ENCODE data around the gene MANEAL. TPM values are rescaled to one million over a fixed set of nuclear protein-coding genes. Genes with fewer than 3 reads are reported as not detected.

The MANEAL gene, protein sequence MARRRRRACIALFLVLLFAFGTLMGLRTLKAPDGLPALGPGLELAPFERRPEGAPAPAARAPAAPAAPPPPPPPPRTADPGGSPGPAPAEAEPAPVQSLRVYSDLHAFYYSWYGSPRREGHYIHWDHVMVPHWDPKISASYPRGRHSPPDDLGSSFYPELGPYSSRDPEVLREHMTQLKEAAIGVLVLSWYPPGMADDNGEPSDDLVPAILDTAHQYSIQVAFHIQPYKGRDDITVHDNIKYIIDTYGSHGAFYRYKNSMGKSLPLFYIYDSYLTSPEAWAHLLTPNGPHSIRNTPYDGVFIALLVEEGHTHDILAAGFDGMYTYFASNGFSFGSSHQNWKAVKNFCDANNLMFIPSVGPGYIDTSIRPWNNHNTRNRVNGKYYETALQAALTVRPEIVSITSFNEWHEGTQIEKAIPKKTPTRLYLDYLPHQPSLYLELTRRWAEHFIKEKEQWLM
- total RNA-seq = 23.2 and 23.8 TPM in 2 replicates
- long read RNA-seq, transcript MANEAL-202 (4 exons, 2,685 nt) = major isoform, 5 of 18 reads
- long read RNA-seq, partial matches to known transcripts = 11 of 18 reads
- long read RNA-seq, other reads (novel, unspliced or antisense) = 1 of 18 reads

DNA sequence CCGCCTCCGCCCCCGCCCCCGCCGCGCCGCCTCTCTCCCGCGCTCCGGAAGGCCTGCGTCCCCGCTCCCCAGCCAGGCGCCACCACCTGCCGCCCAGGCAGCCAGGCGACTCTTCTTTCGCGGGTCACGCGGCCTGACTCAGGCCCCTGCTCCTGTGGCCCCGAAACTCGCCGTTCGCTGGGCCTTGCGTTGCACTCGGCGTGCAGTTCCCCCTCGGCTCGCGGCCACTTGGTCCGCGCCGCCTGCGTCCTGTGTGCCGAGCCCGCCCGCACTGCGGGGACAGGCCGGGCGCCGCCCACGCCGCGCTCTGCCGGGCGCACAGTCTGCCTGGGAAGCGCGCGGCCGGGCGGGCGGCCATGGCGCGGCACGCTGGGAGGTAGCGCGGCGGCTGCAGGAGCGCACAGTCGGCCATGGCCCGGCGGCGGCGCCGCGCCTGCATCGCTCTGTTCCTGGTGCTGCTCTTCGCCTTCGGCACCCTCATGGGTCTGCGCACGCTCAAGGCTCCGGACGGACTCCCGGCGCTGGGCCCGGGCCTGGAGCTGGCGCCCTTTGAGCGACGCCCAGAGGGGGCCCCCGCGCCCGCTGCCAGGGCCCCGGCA, at the start of gene MANEAL:
Gene MANEAL (plus strand): TSS at position 75 of the 599 bp plus-strand sequence. CDS start 336 bp downstream, at position 411.
- Mint-ChIP-seq H3K4me3 (ENCODE audit: low read depth) (peak within 1 kb of the TSS; percentile 74), H3K27ac (no peak within 1 kb of the TSS), H3K36me3 (ENCODE audit: insufficient read depth) (peaks cover 5% of the 10 kb centered on the region), H3K4me1 (ENCODE audit: low read depth) (peaks cover 17% of the 10 kb centered on the region), H3K27me3 (peaks cover 3% of the 10 kb centered on the region), H3K9me3 (ENCODE audit: low read depth) (no peaks in the 10 kb centered on the region)
- TF ChIP-seq CTCF (IDR thresholded peaks at IDR 0.05; ENCODE audit: unreplicated experiment) = no peak
- DNase-seq (ENCODE audit: low spot score, unreplicated experiment) = peak; percentile 43

- no peak for DNase-seq (ENCODE audit: low spot score, unreplicated experiment)
- Mint-ChIP-seq H3K27me3 (peaks cover 49% of the 10 kb centered on the region), H3K27ac (no peak overlapping the region), H3K9me3 (ENCODE audit: low read depth) (peaks cover 4% of the 10 kb centered on the region), H3K4me1 (ENCODE audit: low read depth) (no peaks in the 10 kb centered on the region), H3K4me3 (ENCODE audit: low read depth) (no peak overlapping the region), H3K36me3 (ENCODE audit: insufficient read depth) (no peaks in the 10 kb centered on the region)
- no peak for TF ChIP-seq CTCF (IDR thresholded peaks at IDR 0.05; ENCODE audit: unreplicated experiment)
Measured at GRCh38 chr1:37746806-37747205, 46.8 kb upstream of the MANEAL start.

DNA sequence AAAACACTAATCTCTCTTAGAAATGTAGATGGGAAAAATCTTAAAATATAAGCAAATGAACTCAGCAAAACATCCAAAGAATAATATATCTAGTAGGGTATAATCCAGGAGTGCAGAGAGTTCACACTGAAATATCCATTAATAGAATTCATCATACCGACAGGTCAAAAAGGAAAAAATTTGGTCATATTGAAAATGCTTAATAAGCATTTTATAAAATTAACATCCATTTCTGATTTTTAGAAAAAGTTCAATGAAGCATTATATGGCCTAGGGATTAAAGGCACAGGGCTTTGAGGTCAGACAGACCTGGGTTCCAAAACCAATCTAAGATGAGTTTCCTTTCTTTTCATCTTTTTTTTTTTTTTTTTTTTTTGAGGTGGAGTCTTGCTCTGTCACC, 45.1 kb upstream of the MANEAL start:
- peaks cover 4% of the 10 kb centered on the region for H3K9me3 Mint-ChIP-seq (ENCODE audit: low read depth)
- H3K4me3 Mint-ChIP-seq (ENCODE audit: low read depth) = no peak overlapping the region
- H3K27me3 Mint-ChIP-seq = peaks cover 50% of the 10 kb centered on the region
- no peak for TF ChIP-seq CTCF (IDR thresholded peaks at IDR 0.05; ENCODE audit: unreplicated experiment)
- DNase-seq (ENCODE audit: low spot score, unreplicated experiment) = no peak
- no peaks in the 10 kb centered on the region for H3K36me3 Mint-ChIP-seq (ENCODE audit: insufficient read depth)
- no peak overlapping the region for H3K27ac Mint-ChIP-seq
- H3K4me1 Mint-ChIP-seq (ENCODE audit: low read depth) = peaks cover 3% of the 10 kb centered on the region

DNA sequence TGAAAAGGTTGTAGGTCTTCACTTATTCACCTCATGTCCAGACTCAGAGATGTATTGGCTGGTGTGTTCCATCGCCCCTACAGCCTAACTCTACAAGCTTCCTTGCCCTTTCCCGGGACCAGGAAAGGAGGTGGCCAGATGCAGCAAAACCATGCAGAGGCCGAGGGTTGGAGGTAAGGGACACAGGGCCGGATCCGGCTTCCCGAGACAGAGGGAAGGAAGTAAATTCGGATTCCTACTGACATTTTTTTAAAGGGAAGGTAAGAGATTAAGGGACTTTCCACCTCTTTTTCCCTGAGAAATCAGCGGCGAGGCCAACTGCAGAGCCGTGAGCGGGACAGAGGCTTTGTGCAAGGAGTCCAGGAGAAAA, 41.4 kb upstream of the MANEAL start:
- TF ChIP-seq CTCF (IDR thresholded peaks at IDR 0.05; ENCODE audit: unreplicated experiment) = no peak

More for the DNA sequence above, 41.4 kb upstream of the MANEAL start:
- Mint-ChIP-seq H3K36me3 (ENCODE audit: insufficient read depth) (no peaks in the 10 kb centered on the region), H3K27ac (peak overlapping the region; percentile 59), H3K27me3 (peaks cover 41% of the 10 kb centered on the region), H3K4me1 (ENCODE audit: low read depth) (peaks cover 3% of the 10 kb centered on the region), H3K9me3 (ENCODE audit: low read depth) (no peaks in the 10 kb centered on the region), H3K4me3 (ENCODE audit: low read depth) (peak overlapping the region; percentile 77)
- DNase-seq (ENCODE audit: low spot score, unreplicated experiment) = no peak
